OCI-LY1 (cell line): Measurements from ENCODE around the gene PACSIN1.

ENCODE experiments used
- EZH2 ChIP-seq: fragments of 200-600 bp; sonication (generic), shearing (Covaris generic); IDR thresholded peaks from 2 replicates; pipeline ENCODE4 v1.8.0; 2017; ENCODE audit warnings: borderline replicate concordance, mixed run types, mild to moderate bottlenecking, antibody characterized with exemption, low read length, moderate library complexity, mixed read lengths
- TF ChIP-seq, protein P1 (sequence below): fragments of 200-600 bp; sonication (generic), shearing (Covaris generic); IDR thresholded peaks from 2 replicates; pipeline ENCODE4 v1.5.1; 2017; ENCODE audit warnings: mild to moderate bottlenecking, antibody characterized with exemption, low read length, moderate library complexity, mixed read lengths

DNA sequence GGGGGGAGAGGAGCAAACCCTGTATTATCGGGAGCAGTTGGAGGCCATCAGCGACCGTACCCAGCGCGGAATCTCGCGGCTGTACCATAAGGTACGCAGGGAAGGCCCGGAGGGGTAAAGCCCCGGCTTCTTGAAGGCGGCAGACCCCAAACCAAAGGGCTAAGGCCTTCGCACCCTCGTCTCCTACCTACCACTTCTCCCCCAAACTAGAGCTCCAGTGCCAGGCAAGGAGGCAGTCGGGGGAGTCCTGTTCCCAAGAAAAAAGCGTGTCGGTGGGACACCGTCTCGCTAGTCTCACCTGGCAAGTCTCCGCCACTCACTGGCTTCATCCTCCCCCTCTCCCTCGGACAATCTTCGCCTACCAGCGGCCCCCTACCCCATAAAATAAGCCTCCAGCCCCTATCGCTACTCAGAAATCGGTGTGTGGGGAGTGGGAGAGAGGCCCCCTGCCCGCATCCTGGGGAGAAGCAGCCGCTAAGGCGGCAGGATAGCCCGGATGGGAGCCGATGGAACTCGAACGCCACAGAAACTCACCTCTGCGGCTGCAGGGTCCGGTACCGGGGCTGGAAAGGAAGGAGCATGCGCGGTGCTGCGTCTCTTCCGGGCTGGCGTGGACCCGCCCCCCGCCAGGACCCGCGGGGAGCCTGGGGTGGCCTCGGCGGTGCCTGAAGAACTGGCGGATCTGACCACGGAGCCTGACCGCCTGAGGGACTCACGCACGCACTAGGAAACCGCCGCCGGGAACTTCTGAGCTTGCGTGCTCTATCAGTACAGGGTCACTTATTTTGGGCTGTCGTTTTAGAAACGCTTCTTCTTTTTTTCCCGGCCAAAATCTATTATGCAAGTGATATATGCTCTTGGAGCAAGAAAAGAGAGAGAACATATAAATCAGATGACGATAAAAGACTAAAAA lies 40.1 kb upstream of the PACSIN1 start, which contains the start of gene RPS10:
- TF ChIP-seq, protein P1, sequence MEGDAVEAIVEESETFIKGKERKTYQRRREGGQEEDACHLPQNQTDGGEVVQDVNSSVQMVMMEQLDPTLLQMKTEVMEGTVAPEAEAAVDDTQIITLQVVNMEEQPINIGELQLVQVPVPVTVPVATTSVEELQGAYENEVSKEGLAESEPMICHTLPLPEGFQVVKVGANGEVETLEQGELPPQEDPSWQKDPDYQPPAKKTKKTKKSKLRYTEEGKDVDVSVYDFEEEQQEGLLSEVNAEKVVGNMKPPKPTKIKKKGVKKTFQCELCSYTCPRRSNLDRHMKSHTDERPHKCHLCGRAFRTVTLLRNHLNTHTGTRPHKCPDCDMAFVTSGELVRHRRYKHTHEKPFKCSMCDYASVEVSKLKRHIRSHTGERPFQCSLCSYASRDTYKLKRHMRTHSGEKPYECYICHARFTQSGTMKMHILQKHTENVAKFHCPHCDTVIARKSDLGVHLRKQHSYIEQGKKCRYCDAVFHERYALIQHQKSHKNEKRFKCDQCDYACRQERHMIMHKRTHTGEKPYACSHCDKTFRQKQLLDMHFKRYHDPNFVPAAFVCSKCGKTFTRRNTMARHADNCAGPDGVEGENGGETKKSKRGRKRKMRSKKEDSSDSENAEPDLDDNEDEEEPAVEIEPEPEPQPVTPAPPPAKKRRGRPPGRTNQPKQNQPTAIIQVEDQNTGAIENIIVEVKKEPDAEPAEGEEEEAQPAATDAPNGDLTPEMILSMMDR = no peak
- TF ChIP-seq EZH2 = no peak
